ENCODE results near the gene TNFSF11. TPM values are rescaled to one million over a fixed set of nuclear protein-coding genes. Genes with fewer than 3 reads are reported as not detected.
"Not testable (repeated sequence)": the region's sequence is repeated elsewhere in the genome, so short reads cannot be mapped to it uniquely, and the experiment has no call there.

TNFSF11 gene
- total RNA-seq, 4 donors from 2014 or later: 0.37 TPM; not detected in 3

- DNase-seq (ENCODE audit: low spot score) (no peak), ATAC-seq (ENCODE audit: low FRiP score) (peak; percentile 20)
- no peak for TF ChIP-seq CTCF (IDR thresholded peaks at IDR 0.05)
These were observed 25.0 kb upstream of the TNFSF11 start for GRCh38 chr13:42548731-42549551.

- ATAC-seq (ENCODE audit: low FRiP score) (peak; percentile 28), DNase-seq (ENCODE audit: low spot score) (no peak)
- no peak for TF ChIP-seq CTCF (IDR thresholded peaks at IDR 0.05)
These were observed 24.4 kb upstream of the TNFSF11 start for GRCh38 chr13:42549552-42549936.

- no peak for TF ChIP-seq CTCF (IDR thresholded peaks at IDR 0.05)
- no peak for DNase-seq (ENCODE audit: low spot score)
- ATAC-seq (ENCODE audit: low FRiP score): no peak
These were observed 22.3 kb upstream of the TNFSF11 start for GRCh38 chr13:42551611-42552010.

- TF ChIP-seq CTCF (IDR thresholded peaks at IDR 0.05): no peak
- ATAC-seq (ENCODE audit: low FRiP score) (no peak), DNase-seq (ENCODE audit: low spot score) (no peak)
These were observed 20.6 kb upstream of the TNFSF11 start for GRCh38 chr13:42553098-42554046.

DNA sequence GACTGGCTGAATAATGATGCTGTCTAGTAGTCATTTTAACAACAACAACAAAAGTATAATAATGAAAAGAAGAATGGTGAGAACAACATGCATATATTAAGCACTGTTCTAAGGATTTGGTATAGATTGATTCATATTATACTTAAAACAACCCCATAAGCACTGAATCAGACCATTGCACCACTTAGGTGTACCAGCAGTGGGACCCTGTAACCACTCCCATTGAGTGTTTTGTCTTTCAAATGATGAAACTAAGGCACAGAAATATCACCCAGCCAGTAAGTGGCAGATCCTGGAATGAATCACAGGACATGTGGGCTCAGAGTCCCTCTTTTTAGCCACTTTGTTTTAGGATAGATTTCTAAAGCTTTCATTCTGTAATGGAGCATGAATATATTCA is 14.9 kb upstream of the TNFSF11 start:
- no peak for TF ChIP-seq CTCF (IDR thresholded peaks at IDR 0.05)
- no peak for ATAC-seq (ENCODE audit: low FRiP score)
- DNase-seq (ENCODE audit: low spot score): no peak

- not testable (repeated sequence) for ATAC-seq (ENCODE audit: low FRiP score); DNase-seq (ENCODE audit: low spot score)
These were observed 14.3 kb upstream of the TNFSF11 start for GRCh38 chr13:42559573-42560218.

DNA sequence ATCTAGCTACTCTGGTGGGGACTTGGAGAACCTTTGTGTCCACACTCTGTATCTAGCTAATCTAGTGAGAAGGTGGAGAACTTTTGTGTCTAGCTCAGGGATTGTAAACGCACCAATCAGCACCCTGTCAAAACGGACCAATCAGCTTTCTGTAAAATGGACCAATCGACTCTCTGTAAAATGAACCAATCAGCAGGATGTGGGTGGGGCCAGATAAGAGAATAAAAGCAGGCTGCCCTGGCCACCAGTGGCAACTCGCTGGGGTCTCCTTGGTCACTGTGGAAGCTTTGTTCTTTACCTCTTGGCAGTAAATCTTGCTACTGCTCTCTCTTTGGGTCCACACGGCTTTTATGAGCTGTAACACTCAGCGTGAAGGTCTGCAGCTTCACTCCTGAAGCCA is 13.6 kb upstream of the TNFSF11 start:
- not testable (repeated sequence) for ATAC-seq (ENCODE audit: low FRiP score); DNase-seq (ENCODE audit: low spot score)
